AG10803 (cell line): ENCODE results near the gene POU4F3.
A peak's percentile ranks its signal among the peaks of the same experiment; 100 is the strongest.
"Not testable (repeated sequence)": the region's sequence is repeated elsewhere in the genome, so short reads cannot be mapped to it uniquely, and the experiment has no call there.

ENCODE experiments used
- DNase-seq: peaks from one replicate; pipeline ENCODE4 v3.0.0; 2010; ENCODE audit warnings: low read depth
- H3K4me3 ChIP-seq: 2 replicates; pipeline ENCODE4 v1.5.1; 2011; ENCODE audit warnings: mild to moderate bottlenecking, low read length, control low read depth
- TF ChIP-seq, protein P1 (sequence below): conservative IDR thresholded peaks from 2 replicates; pipeline ENCODE4 v1.5.1; 2011; ENCODE audit warnings: mild to moderate bottlenecking, low read length, control low read depth, inconsistent platforms

Gene POU4F3

DNA sequence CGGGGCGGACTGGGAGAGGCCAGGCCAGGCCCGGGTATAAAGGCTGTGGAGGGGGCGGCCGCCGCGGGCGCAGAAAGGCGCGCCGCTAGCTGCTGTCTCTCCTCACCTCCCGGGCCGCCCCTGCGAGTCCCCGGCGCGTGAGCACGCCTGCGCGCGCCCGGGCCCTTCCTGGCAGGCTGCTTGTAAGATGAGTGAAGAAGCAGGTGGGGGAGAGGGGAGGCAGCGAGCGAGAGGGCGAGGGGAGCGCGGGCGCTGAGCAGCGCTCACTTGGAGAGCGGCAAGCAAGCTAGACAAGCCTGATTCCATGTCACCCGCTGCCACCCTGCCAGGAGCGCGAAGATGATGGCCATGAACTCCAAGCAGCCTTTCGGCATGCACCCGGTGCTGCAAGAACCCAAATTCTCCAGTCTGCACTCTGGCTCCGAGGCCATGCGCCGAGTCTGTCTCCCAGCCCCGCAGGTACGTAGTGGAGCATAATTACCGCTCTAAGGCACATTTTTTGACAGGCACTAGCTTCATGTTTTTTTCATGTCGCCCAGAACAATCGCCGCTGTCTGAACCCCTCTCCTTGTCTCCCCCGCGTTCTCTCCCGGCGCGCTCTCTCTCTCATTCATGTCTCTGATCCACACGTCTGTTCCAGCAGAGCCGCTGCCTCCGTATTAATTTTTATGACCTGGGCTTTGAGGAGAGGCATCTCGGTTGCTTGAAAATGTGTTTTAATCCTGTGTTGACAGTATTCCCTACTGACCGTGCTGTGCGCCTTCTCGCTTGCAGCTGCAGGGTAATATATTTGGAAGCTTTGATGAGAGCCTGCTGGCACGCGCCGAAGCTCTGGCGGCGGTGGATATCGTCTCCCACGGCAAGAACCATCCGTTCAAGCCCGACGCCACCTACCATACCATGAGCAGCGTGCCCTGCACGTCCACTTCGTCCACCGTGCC, at the start of gene POU4F3:
TSS of gene POU4F3 (plus strand) at position 66 of the 941 bp plus-strand sequence. CDS start at position 340, 274 bp downstream.
- no peak within 1 kb of the TSS for H3K4me3 ChIP-seq

GRCh38 chr5:146290318-146290717, 48.3 kb upstream of the POU4F3 start:
- H3K4me3 ChIP-seq, result no peak overlapping the region
- TF ChIP-seq, protein P1, sequence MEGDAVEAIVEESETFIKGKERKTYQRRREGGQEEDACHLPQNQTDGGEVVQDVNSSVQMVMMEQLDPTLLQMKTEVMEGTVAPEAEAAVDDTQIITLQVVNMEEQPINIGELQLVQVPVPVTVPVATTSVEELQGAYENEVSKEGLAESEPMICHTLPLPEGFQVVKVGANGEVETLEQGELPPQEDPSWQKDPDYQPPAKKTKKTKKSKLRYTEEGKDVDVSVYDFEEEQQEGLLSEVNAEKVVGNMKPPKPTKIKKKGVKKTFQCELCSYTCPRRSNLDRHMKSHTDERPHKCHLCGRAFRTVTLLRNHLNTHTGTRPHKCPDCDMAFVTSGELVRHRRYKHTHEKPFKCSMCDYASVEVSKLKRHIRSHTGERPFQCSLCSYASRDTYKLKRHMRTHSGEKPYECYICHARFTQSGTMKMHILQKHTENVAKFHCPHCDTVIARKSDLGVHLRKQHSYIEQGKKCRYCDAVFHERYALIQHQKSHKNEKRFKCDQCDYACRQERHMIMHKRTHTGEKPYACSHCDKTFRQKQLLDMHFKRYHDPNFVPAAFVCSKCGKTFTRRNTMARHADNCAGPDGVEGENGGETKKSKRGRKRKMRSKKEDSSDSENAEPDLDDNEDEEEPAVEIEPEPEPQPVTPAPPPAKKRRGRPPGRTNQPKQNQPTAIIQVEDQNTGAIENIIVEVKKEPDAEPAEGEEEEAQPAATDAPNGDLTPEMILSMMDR, result no peak
- no peak for DNase-seq

More for the DNA sequence above, at the start of gene POU4F3:
- DNase-seq, result no peak
- TF ChIP-seq, protein P1, result no peak

GRCh38 chr5:146291421-146292074, 47.1 kb upstream of the POU4F3 start:
- peak; percentile 45 for DNase-seq
- no peak overlapping the region for H3K4me3 ChIP-seq
- TF ChIP-seq, protein P1, result peak; percentile 73

GRCh38 chr5:146296245-146296644, 42.4 kb upstream of the POU4F3 start:
- no peak overlapping the region for H3K4me3 ChIP-seq
- no peak for DNase-seq
- TF ChIP-seq, protein P1, result no peak

DNA sequence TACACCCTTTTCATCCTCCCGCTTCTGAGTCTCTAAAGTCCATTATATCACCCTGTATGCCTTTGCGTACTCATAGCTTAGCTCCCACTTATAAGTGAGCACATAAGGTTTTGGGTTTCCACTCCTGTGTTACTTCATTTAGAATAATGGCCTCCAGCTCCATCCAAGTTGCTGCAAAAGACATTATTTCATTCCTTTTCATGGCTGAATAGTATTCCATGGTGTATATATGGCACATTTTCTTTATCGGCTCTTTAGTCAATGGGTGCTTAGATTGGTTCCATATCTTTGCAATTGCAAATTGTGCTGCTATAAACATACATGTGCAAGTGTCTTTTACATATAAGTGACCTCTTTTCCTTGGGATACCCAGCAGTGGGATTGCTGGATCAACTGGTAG, 39.7 kb upstream of the POU4F3 start:
- H3K4me3 ChIP-seq, DNase-seq: not testable (repeated sequence)

- H3K4me3 ChIP-seq, result no peak overlapping the region
- TF ChIP-seq, protein P1, result no peak
- peak; percentile 11 for DNase-seq
Measured at GRCh38 chr5:146301626-146302025, 37.0 kb upstream of the POU4F3 start.

- DNase-seq, result no peak
- H3K4me3 ChIP-seq, result no peak overlapping the region
- TF ChIP-seq, protein P1, result no peak
Measured at GRCh38 chr5:146302406-146302805, 36.2 kb upstream of the POU4F3 start.
